Measurements from ENCODE around the gene ESR1.
"Not testable (repeated sequence)": the region's sequence is repeated elsewhere in the genome, so short reads cannot be mapped to it uniquely, and the experiment has no call there.

ESR1 gene

DNA sequence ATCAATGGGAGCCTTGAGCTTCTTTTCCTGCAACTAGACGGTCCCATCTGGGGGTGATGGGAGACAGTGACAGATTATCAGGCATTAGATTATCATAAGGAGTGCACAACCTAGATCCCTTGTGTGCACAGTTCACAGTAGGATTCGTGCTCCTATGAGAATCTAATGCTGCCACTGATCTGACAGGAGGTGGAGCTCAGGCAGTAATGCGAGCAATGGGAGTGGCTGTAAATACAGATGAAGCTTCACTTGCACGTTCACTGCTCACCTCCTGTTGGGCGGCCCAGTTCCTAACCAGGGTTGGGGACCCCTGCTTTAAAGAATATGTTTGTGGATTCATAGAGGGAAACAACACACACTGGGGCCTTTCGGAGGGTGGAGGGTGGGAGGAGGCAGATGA, 180.7 kb downstream of the ESR1 start:
- not testable (repeated sequence) for DNase-seq (ENCODE audit: low spot score)

DNA sequence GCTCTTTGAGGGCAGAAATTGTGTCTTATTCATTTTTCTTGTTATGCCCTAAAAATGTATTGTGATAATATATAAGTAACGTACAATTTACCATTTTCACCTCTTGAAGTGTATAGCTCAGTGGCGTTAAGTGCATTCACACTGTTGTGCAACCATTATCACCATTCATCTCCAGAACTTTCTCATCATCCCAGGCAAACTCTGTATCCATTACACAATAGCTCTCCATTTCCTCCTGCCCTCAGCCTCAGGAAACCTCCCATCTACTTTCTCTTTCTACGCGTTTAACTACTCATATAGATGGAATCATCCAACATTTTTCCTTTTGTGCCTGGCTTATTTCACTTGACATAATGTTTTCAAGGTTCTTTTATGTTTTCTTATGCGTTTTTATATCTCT, 184.6 kb downstream of the ESR1 start:
- DNase-seq (ENCODE audit: low spot score): no peak

DNA sequence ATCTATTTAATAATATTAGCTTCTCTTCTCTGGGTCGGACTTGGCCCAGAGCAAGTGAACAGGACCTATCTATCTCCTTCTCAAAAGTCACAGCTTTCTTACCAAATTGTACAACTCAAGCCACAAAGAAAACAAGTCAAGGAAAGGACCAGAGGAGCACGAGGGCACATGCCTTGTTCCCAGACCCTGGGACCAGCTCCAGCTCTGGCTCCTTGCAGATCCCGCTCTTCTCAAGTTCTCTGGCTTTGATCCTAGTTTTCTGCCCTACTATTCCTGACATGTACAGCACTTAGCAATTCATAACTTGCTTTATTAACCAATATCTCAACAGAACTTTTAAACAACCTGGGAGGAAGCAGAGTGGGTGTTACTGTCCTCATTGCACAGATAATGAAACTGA, 185.9 kb downstream of the ESR1 start:
- DNase-seq (ENCODE audit: low spot score): no peak

DNA sequence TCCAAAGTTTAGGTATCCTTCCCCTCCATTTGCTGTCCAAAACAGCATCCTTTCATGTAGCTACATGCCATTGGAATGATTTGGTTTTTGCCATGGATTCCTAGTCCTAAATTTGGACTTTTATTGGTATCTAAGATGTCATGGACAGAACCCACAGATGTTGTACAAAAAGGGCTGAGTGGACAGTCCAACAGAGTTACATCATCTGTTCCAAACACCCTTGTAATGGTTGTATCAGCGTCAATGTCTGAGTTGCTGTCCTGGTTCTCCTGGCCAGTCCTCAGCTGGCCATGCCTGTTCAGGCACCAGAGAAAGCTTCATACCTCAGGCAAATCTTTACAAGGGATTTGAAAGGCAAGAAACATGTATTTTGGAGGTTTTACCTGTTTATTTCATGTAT, 191.3 kb downstream of the ESR1 start:
- DNase-seq (ENCODE audit: low spot score): no peak

DNA sequence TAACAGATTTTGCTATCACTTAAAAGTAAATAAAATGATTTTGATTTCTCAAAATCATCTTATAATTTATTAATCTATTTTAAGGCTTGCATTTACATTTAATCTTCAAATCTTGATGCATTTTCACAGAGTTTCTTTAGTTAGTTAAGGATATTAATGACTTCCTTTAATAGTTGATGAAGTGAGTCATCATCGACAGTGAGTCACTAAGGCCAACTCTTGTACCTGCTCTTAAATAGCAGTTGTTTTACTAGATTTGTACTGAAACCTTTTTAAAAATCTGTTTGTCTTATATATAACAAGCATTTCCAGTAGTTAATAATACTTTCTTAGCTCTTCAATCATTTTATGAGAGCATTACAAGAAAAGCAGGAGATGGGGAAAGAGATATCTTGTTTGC, 191.7 kb downstream of the ESR1 start:
- no peak for DNase-seq (ENCODE audit: low spot score)

DNA sequence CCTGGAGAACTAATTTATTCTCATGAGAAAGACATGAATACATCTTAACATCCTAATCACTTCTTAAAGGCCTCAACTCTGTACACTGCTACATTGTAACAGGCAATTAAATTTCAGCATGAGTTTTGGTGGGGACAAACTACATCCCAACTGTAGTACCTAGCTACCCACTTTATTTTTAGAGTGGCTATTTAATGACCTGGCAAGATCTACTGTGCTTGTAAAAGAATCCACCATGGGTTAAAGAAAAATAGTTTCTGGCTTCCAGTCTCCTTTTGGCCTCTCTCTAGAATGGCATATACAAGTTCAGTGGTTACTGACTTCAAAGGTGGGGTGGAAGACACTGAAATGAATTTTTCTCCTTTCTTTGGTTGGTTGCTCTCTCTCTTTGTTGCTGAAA, 193.9 kb downstream of the ESR1 start:
- no peak for DNase-seq (ENCODE audit: low spot score)

DNA sequence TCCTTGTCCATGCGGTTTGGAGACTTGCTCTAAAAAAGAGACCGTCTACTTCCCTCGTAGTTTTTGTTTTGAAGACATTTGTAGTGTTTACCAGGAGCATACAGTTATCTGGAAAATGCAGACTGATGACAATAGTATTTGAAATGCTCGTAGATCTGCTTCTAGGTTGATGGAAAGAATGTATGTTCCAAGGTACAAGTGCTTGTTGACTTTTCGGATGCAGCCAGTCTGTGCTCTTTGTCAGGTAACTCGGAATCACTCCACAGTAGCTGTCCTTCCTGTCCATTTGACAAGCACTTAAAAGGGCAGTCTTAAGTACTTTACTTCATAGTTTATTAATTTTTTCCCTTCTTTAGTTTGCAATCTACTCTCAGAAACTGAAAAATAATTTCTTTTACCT, 194.8 kb downstream of the ESR1 start:
- no peak for DNase-seq (ENCODE audit: low spot score)

DNA sequence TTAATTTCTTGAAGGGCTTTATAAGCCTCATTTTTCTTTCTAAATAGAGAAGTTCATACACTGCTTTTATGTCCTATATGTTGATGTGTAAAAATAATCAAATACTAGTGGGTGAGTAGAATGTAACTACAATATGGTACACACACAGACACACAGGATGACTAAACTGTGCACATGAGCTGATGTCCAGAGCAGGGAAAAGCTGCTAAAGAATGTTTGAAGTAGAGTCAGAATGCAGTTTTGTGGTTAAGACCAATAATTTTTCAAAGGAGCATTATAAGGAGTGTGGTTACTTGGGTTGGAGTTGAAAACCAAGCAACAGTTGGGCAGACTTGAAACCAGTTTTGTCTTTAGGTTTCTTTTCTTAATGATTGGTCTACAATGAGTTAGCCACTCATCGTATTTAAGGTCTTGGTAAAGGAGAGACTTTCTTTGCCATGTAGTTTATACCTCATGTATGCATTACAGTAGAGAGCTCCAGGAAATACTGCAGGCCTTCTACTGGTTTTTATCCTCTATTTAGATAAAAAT, 196.6 kb downstream of the ESR1 start:
- DNase-seq (ENCODE audit: low spot score): no peak

DNA sequence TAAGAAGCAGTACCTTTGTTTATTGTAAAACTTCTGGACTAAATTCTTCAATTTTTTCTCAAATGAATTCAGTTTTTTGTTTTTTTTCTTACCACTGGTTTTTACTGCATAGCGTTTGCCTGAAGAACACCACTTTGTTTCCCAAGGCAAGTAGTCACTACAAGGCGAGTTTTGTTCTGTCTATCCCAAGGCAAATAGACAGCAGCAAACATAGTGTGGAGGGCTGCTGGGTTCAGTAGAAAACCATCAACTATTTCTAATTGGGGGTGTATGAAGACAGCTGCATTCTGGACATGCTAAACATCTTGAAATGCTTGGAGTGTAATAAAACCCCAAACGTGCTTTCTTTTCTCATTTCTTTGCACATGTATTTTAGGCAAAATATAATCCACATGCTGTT, 197.4 kb downstream of the ESR1 start:
- DNase-seq (ENCODE audit: low spot score): no peak

DNA sequence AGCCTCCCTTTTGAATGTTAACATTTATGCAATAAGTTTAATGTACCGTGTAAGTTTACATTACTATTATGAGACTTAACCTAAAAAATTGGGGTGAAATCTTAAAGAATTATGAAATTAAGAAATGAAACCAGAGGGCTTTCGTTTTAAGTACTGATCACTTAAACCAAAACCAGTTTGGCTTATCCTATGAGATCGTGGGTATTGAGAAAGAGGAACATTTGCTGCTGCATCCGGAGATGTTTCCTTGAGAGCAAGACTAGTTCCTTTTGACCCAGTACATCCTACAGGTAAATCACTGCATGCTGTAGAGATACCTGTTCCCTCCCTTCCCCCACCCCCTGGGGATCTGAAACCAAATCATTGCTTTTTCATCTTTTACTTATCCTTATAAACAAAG, 201.3 kb downstream of the ESR1 start:
- DNase-seq (ENCODE audit: low spot score): no peak

DNA sequence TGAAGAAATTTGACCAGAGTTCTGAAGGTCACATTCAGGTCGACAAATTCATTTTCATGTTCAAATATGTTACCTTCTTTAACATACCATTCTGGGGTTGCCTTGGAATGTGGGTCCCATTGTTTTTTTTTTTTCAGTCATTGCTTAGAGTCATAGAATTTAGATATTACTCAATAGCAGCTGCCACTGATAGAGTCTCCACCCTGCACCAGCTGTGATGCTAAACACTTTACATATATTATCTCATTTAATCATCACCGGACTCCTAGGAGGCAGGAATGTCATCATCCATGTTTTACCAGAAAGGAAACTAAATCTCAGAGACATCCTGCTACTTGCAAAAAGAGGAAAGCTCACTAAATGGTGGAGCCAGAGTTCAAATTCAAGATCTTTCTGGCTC, 204.7 kb downstream of the ESR1 start:
- DNase-seq (ENCODE audit: low spot score): no peak

DNA sequence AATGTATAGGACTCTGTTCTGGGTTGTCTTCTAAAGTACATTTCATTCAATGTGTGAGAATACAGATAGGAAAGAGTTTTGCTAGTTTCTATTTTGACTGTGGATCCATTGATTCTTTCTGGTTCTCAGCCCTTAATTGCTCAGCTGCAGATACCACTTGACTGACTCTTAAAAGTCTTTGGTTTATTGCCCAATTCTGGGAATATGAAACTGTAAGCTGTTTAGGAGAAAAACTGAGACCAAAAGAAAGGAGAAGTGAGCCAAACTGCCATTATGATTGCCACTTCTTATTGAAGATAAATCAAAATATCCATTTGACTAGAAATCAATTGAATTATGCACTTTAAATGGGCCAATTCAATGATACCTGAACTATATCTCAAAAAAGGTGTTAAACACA, 211.4 kb downstream of the ESR1 start:
- no peak for DNase-seq (ENCODE audit: low spot score)

DNA sequence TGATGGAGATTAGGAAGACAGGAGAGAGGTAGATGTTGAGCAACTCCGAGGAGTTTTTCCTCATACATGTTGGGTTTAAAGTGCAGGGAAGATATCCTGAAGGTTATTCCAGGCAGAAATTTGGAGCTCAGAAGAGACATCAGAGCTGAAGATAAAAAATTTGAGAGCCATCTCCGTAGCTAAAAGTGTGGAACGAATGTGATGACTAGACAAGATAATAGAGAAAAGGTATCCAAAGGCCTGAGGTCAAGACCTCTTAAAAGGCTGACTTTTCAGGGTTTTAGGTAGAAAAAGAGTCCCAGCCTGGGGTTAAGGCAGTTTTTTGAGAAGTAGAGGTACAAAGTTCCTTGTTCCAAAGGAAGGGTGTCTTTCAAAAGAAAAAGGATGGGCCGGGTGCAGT, 214.8 kb downstream of the ESR1 start:
- DNase-seq (ENCODE audit: low spot score): no peak

DNA sequence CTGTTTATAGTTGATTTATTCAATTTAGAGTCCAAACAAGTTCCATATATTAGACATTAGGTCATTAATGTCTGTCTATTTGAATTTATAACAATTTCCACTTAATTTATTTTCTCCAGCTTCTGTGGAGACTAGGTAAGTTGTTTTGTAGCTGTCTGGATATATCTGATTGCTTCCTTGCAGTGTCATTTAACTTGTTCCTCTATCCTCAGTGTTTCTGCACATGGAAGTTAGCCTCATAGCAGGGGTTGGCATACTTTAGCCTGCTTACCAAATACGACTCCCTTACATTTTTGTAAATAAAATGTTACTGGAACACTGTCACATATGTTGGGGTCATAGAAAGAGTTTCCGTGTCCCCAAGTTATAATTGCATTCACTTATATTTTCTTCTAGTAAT, 216.1 kb downstream of the ESR1 start:
- DNase-seq (ENCODE audit: low spot score): no peak

DNA sequence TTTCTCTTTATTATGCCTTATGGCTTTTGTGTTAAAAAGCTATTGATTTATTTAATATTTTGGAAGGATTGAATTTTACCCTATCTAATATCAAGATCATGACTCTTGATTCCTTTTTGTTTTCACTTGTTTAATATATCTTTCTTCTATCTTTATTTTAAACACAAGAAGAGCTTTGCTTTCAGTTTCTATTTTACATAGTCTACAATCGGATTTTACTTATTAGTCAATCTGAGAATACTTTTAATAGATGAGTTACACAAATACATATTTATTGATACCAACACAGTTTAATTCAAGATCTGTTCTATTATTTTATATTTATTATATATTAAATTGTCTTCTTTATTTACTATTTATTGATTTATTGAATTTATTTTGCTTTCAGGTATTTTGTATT, 218.8 kb downstream of the ESR1 start:
- DNase-seq (ENCODE audit: low spot score): no peak

DNA sequence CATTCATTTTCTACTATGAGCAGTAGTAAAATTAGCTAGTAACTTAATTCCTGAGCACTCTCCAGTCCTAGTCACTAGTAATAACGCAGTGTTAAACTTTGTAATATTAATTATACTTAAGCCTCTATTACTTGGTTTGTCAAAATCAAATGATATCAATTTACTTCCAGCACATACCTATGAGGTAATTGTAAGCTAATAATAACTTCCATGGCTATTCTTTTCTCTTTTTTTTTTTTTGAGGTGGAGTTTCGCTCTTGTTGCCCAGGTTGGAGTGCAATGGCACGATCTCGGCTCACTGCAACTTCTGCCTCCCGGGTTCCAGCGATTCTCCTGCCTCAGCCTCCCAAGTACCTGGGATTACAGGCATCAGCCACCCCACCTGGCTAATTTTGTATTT, 219.3 kb downstream of the ESR1 start:
- DNase-seq (ENCODE audit: low spot score): not testable (repeated sequence)

DNA sequence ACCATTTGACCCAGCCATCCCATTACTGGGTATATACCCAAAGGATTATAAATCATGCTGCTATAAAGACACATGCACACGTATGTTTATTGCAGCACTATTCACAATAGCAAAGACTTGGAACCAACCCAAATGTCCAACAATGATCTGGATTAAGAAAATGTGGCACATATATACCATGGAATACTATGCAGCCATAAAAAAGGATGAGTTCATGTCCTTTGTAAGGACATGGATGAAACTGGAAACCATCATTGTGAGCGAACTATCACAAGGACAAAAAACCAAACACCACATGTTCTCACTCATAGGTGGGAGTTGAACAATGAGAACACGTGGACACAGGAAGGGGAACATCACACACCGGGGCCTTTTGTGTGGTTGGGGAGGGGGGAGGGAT, 226.3 kb downstream of the ESR1 start:
- DNase-seq (ENCODE audit: low spot score): not testable (repeated sequence)

DNA sequence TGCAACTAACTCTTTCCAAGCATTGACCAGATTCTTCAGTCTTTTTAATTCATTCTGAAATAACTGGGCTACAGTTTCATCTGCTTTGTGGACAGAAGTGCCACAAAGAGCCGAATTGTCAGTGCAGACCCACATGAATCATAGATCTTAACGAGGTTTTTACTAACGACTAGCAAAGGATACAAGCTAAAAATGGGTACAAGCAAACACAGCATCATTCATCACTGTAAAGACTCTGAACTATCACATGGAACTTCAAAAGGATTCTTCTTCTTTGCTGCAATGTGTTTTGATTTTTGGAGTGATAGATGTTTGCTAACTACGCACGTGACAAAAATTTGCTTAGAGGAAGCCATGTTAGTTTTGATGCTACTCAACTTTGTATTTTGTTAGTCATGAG, 227.1 kb downstream of the ESR1 start:
- no peak for DNase-seq (ENCODE audit: low spot score)

DNA sequence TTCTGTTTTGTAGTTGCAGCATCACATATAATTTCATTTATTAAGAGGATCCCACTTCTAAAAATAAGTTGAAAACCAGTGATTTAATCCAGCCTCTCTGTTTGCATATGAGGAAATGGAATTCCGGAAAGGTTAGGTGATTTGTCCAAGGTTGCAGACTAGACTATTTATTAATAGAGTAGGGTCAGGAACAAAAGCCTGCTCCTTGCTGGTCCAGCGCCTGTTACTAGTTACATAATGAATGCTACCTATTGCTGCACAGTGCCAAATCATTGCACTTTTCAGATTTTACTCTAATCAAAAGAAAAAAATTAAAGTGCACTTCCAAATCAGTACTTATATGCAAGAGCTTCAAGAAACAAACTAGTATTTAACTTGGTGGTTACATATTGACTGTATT, 238.6 kb downstream of the ESR1 start:
- DNase-seq (ENCODE audit: low spot score): no peak

DNA sequence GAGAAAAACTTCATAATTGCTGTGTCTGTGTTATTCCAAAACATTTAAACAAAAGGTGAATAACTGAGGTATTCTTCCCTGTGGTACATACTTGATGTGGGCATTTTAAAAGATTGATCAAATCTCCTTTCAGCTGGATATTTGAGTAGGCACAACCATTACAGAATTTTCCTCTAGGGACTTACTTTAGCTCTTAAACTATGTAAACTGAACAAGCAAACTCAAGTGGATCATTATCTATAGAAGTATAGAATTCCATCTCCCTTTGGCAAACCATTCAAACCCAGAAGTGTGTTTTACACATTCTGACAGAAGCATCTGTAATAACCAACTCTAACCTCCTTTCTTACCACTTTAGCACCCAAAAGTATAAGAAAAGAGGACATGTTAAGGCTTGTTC, 241.4 kb downstream of the ESR1 start:
- DNase-seq (ENCODE audit: low spot score): no peak

DNA sequence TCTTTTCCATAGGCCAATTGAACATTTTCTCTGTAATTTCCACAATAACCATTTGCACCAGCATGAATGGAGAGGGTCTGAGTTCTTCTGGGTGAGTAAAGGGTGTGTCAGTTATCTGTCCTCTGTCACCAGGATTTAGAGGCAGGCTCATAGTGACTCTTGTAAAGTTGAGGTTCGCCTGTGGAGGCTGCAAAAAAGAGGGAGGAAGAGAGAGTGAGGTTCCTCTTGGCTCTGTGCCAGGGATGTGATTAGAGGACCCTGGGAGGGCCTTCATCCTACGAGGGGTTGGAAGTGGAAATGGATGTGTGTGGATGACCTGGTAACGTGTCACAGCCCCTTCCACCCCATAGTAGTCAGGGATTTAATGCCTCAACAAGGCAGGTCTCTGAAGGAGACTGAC, 242.0 kb downstream of the ESR1 start:
- no peak for DNase-seq (ENCODE audit: low spot score)

DNA sequence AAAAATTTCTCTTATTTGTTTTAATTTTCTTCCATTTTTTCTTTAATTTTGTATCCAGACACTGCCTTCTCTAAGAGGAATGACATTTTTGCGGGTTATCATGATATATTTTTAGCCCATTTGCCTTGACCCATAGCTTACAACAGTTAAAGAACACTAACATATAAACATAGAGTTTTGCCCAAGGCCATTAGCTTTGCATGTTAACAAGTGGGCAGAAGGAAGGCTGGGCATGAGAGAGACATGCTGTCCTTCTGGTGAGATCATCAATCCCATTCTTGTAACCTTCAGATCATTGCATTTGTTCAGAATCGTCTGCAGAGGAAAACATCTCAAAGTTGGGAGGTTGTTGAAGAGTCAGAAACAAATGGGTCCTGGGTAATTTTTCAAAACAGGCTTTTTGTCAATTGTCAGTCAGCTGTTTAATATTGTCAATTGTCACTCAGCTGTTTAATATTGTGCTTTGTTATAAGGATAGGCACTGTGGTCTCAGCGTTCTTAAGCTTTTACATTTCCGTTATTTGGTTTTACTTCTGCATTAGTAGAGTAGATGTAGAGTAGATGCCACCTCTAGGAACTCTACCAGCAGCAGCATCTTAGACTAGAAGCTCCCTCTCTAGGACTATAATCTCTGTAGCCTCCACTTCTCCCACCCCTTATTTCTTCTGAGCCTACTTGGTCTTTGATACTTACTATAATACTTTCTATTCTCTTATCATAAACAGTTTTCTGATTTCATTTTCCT, 243.1 kb downstream of the ESR1 start:
- no peak for DNase-seq (ENCODE audit: low spot score)

DNA sequence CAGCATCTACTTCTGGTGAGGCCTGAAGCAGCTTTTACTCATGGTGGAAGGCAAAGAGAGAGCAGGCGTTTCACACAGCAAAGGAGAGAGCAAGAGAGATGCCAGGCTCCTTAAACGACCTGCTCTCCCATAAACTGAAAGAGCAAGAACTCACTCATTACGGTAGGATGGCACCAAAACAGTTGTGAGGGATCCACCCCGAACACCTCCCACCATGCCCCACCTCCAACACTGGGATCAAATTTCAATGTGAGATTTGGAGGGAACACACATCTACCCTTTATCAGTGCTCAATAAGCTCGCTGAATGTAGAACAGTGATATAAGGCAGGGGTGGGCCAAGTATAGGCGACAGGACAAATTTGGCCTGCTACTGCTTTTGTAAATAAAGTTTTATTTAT, 244.6 kb downstream of the ESR1 start:
- no peak for DNase-seq (ENCODE audit: low spot score)

DNA sequence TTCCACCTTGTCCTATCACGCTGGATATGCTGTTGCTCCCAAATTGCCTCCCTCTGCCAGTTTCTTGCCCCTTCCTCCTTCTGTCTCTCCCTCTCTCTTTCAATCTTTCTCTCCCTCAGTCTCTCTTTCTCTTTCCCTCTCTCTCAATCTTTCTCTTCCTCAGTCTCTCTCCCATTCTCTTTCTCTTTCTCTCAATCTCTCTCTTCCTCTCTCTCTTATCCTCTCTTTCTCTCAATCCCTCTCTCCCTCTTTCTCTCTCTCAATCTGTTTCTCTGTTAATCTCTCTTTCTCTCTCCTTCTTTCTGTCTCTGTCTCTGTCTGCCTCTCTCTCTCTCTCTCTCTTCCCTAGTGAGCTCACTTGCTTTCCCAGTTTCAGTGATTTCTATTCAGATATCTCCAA, 245.8 kb downstream of the ESR1 start:
- DNase-seq (ENCODE audit: low spot score): no peak
